ENCODE measurements around the gene TSPEAR. TPM values are rescaled to one million over a fixed set of nuclear protein-coding genes. Genes with fewer than 3 reads are reported as not detected.

Gene TSPEAR
- total RNA-seq, 1 experiment from 2014 or later: not detected

DNA sequence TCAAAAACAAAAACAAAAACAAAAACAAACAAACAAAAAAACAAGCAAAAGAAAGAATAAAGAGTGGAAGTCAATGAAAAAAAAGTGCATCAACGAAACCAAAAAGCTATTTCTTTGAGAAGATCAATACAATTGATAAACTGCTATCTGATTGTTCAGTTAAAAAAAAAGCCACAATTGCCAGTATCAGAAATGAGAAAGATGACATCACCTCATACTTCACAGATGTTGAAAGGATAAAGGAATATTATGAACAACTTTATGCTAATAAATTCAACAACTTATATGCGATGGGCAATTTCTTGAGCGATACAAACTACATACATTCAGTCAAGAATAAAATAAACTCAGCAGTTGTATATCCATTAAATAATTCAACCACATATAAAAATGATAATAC, 258.3 kb downstream of the TSPEAR start:
- Mint-ChIP-seq H3K9me3 (ENCODE audit: low read depth, unreplicated experiment) (no peaks in the 10 kb centered on the region), H3K4me1 (ENCODE audit: low read depth, unreplicated experiment) (no peaks in the 10 kb centered on the region), H3K27me3 (ENCODE audit: unreplicated experiment) (peaks cover 42% of the 10 kb centered on the region), H3K27ac (ENCODE audit: unreplicated experiment) (no peak overlapping the region), H3K4me3 (ENCODE audit: low read depth, unreplicated experiment) (no peak overlapping the region), H3K36me3 (ENCODE audit: insufficient read depth, unreplicated experiment) (peaks cover 6% of the 10 kb centered on the region)
- CTCF ChIA-PET: no interaction called here
- TF ChIP-seq, protein P1, sequence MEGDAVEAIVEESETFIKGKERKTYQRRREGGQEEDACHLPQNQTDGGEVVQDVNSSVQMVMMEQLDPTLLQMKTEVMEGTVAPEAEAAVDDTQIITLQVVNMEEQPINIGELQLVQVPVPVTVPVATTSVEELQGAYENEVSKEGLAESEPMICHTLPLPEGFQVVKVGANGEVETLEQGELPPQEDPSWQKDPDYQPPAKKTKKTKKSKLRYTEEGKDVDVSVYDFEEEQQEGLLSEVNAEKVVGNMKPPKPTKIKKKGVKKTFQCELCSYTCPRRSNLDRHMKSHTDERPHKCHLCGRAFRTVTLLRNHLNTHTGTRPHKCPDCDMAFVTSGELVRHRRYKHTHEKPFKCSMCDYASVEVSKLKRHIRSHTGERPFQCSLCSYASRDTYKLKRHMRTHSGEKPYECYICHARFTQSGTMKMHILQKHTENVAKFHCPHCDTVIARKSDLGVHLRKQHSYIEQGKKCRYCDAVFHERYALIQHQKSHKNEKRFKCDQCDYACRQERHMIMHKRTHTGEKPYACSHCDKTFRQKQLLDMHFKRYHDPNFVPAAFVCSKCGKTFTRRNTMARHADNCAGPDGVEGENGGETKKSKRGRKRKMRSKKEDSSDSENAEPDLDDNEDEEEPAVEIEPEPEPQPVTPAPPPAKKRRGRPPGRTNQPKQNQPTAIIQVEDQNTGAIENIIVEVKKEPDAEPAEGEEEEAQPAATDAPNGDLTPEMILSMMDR (IDR thresholded peaks at IDR 0.05; ENCODE audit: unreplicated experiment): no peak
- DNase-seq: no peak
- intact Hi-C loops (cut with micrococcal nuclease; ENCODE audit: unreplicated experiment): no loop called here
- no TSS peak for BruUV-seq (replicated peaks)

DNA sequence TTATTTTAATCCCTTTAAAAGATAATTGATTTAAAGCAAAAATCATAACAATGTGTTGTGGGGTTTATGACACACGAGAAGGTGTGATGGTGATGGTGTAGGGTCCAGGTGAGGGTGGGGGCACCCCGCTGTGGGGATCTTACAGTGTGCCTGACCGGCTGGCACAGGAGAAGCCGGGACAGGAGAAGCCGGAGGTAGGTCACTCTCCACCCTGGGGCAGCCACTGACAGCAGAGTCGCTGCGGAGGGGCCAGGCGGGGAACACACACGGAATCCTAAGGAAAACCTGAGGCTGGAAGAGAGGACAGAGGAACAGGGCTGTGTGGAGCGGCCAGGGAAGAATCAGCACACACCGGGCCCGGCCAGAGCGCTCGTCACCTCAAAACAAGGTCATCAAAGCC, 260.4 kb downstream of the TSPEAR start:
- no peak for DNase-seq
- CTCF ChIA-PET: no interaction called here
- Mint-ChIP-seq H3K4me1 (ENCODE audit: low read depth, unreplicated experiment) (no peaks in the 10 kb centered on the region), H3K9me3 (ENCODE audit: low read depth, unreplicated experiment) (no peaks in the 10 kb centered on the region), H3K4me3 (ENCODE audit: low read depth, unreplicated experiment) (no peak overlapping the region), H3K36me3 (ENCODE audit: insufficient read depth, unreplicated experiment) (peaks cover 6% of the 10 kb centered on the region), H3K27ac (ENCODE audit: unreplicated experiment) (no peak overlapping the region), H3K27me3 (ENCODE audit: unreplicated experiment) (peaks cover 58% of the 10 kb centered on the region)
- intact Hi-C loops (cut with micrococcal nuclease; ENCODE audit: unreplicated experiment): no loop called here
- no TSS peak for BruUV-seq (replicated peaks)
- TF ChIP-seq, protein P1 (IDR thresholded peaks at IDR 0.05; ENCODE audit: unreplicated experiment): no peak

DNA sequence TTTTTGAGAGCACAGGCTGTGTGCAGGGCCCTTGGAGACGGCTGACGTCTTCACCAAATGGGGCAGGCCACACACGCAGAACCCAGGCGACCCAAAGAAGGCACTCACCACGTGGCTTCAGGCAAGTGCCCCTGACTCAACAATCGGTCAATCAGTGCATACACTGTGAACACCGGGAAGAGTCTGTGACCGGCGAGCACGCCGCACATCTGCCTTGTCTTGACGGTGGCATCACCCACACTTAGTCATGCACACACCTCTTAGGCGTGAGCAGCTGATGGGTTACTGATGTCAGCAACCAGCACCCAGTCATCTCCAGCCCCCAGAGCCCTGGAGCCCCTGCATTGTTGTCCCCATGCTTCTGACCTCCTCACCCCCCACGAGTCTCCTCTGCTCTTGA, 261.0 kb downstream of the TSPEAR start:
- no peak for DNase-seq

DNA sequence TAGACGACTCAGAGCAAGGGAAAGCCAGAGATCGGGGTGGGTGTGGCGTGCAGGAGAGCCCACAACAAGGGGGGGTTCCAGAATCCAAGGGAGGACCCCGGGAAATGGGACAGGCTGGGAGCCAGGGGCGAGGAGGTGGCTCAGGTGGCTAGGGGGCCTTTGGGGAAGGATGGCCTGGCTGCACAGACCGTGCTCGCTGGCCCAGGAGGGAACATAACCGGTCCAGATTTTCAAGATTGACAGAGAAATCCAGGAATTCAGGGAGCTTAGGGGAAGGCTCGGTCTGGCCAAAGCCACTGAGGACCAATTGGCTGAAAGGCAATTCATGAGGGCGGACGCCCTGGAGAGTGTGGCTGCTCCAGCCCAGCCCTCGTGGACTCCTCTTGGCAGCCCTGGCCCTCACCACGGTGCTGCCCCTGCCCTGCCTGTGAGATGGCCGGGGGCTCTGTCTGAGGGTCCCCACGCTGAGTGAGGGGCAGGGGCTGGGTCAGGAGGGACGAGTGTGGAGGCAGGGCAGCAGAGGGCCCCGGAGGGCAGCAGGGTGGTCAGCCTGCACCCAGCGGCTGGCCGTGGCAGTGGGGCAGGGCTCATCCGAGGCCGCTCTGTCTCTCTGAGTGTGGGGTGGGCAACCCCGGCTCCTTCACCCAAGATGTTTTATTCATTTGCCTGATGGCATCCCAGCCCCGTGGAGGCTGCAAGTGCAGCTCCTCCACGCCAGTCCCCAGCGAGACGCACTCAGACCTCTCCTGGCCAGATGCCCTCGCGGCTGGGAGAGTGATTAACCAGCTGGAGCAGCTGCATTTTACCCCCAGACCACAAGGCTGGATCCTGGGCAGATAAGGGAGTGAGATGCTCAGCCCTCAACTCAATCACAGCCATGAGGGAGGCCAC, 261.7 kb downstream of the TSPEAR start:
- no TSS peak for BruUV-seq (replicated peaks)
- Mint-ChIP-seq H3K27ac (ENCODE audit: unreplicated experiment) (no peak overlapping the region), H3K27me3 (ENCODE audit: unreplicated experiment) (peaks cover 70% of the 10 kb centered on the region), H3K4me1 (ENCODE audit: low read depth, unreplicated experiment) (no peaks in the 10 kb centered on the region), H3K9me3 (ENCODE audit: low read depth, unreplicated experiment) (no peaks in the 10 kb centered on the region), H3K4me3 (ENCODE audit: low read depth, unreplicated experiment) (no peak overlapping the region), H3K36me3 (ENCODE audit: insufficient read depth, unreplicated experiment) (peaks cover 6% of the 10 kb centered on the region)
- TF ChIP-seq, protein P1 (IDR thresholded peaks at IDR 0.05; ENCODE audit: unreplicated experiment): no peak
- CTCF ChIA-PET: no interaction called here
- intact Hi-C loops (cut with micrococcal nuclease; ENCODE audit: unreplicated experiment): no loop called here
- no peak for DNase-seq

More for the DNA sequence above, 261.0 kb downstream of the TSPEAR start:
- peaks cover 6% of the 10 kb centered on the region for H3K36me3 Mint-ChIP-seq (ENCODE audit: insufficient read depth, unreplicated experiment)
- H3K9me3 Mint-ChIP-seq (ENCODE audit: low read depth, unreplicated experiment): no peaks in the 10 kb centered on the region
- CTCF ChIA-PET: no interaction called here
- no peak overlapping the region for H3K4me3 Mint-ChIP-seq (ENCODE audit: low read depth, unreplicated experiment)
- H3K4me1 Mint-ChIP-seq (ENCODE audit: low read depth, unreplicated experiment): no peaks in the 10 kb centered on the region
- intact Hi-C loops (cut with micrococcal nuclease; ENCODE audit: unreplicated experiment): no loop called here
- TF ChIP-seq, protein P1 (IDR thresholded peaks at IDR 0.05; ENCODE audit: unreplicated experiment): no peak
- peaks cover 63% of the 10 kb centered on the region for H3K27me3 Mint-ChIP-seq (ENCODE audit: unreplicated experiment)
- no TSS peak for BruUV-seq (replicated peaks)
- H3K27ac Mint-ChIP-seq (ENCODE audit: unreplicated experiment): no peak overlapping the region

Data from Calu3 (cell line).